Measurements from ENCODE around the gene TMBIM1. TPM values are rescaled to one million over a fixed set of nuclear protein-coding genes. Genes with fewer than 3 reads are reported as not detected.

Gene TMBIM1
- total RNA-seq, 1 experiment from 2014 or later: 114 TPM

- in situ Hi-C loops (cut with HindIII; ENCODE audit: low pct_unique_long_range_greater_than_20kb, low sequenced_read_pairs) (no loop called here), intact Hi-C loops (cut with micrococcal nuclease; ENCODE audit: unreplicated experiment) (loop anchor here (10.0 kb wide), 1 partner anchor 174 kb away; no protein-coding TSS in a partner anchor)
- Histone ChIP-seq H3K4me3 (ENCODE audit: low read depth in 2 of 2, low read length in 2 of 2) (peak overlapping the region; percentile 69 to 80), H3K27ac (ENCODE audit: low read length) (peak overlapping the region; percentile 88), H3K4me1 (ENCODE audit: control insufficient read depth, insufficient read depth, low read length) (peaks cover 55% of the 10 kb centered on the region), H3K27me3 (ENCODE audit: control insufficient read depth, insufficient read depth, low read length) (no peaks in the 10 kb centered on the region), H3K9me3 (ENCODE audit: control insufficient read depth, insufficient read depth, low read depth, low read length) (no peaks in the 10 kb centered on the region), H3K36me3 (ENCODE audit: control insufficient read depth, insufficient read depth, low read length) (no peaks in the 10 kb centered on the region)
- TF ChIP-seq POLR2AphosphoS5 (IDR thresholded peaks at IDR 0.05; ENCODE audit: low read depth, low read length) (no peak), SIN3A (IDR thresholded peaks at IDR 0.05; ENCODE audit: borderline replicate concordance, insufficient read depth, low read depth, low read length) (no peak), TCF7L2 (IDR thresholded peaks at IDR 0.05; ENCODE audit: low read depth, low read length) (no peak)
- TF ChIP-seq, protein P1, sequence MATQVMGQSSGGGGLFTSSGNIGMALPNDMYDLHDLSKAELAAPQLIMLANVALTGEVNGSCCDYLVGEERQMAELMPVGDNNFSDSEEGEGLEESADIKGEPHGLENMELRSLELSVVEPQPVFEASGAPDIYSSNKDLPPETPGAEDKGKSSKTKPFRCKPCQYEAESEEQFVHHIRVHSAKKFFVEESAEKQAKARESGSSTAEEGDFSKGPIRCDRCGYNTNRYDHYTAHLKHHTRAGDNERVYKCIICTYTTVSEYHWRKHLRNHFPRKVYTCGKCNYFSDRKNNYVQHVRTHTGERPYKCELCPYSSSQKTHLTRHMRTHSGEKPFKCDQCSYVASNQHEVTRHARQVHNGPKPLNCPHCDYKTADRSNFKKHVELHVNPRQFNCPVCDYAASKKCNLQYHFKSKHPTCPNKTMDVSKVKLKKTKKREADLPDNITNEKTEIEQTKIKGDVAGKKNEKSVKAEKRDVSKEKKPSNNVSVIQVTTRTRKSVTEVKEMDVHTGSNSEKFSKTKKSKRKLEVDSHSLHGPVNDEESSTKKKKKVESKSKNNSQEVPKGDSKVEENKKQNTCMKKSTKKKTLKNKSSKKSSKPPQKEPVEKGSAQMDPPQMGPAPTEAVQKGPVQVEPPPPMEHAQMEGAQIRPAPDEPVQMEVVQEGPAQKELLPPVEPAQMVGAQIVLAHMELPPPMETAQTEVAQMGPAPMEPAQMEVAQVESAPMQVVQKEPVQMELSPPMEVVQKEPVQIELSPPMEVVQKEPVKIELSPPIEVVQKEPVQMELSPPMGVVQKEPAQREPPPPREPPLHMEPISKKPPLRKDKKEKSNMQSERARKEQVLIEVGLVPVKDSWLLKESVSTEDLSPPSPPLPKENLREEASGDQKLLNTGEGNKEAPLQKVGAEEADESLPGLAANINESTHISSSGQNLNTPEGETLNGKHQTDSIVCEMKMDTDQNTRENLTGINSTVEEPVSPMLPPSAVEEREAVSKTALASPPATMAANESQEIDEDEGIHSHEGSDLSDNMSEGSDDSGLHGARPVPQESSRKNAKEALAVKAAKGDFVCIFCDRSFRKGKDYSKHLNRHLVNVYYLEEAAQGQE (IDR thresholded peaks at IDR 0.05; ENCODE audit: insufficient read depth in 1 of 2, low read depth in 2 of 2, low read length in 1 of 2): no peak
- TF ChIP-seq, protein P2, sequence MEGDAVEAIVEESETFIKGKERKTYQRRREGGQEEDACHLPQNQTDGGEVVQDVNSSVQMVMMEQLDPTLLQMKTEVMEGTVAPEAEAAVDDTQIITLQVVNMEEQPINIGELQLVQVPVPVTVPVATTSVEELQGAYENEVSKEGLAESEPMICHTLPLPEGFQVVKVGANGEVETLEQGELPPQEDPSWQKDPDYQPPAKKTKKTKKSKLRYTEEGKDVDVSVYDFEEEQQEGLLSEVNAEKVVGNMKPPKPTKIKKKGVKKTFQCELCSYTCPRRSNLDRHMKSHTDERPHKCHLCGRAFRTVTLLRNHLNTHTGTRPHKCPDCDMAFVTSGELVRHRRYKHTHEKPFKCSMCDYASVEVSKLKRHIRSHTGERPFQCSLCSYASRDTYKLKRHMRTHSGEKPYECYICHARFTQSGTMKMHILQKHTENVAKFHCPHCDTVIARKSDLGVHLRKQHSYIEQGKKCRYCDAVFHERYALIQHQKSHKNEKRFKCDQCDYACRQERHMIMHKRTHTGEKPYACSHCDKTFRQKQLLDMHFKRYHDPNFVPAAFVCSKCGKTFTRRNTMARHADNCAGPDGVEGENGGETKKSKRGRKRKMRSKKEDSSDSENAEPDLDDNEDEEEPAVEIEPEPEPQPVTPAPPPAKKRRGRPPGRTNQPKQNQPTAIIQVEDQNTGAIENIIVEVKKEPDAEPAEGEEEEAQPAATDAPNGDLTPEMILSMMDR (IDR thresholded peaks at IDR 0.05): no peak
- no TSS peak for BruUV-seq (replicated peaks)
- ATAC-seq: no peak
- ChIA-PET POLR2A (interaction anchor here (0.6 kb wide), 1 partner anchor 229 kb away, joined by 3 read pairs; no protein-coding TSS in a partner anchor), CTCF (interaction anchor here (0.7 to 1.3 kb wide), 3 partner anchors 20 to 106 kb away, joined by 3 to 7 read pairs (median 3); partner anchors contain the start of genes AAMP and PNKD)
- DNase-seq (ENCODE audit: low read depth, low spot score): no peak
Observed at GRCh38 chr2:218290316-218291261, 1.7 kb downstream of the TMBIM1 start.

DNA sequence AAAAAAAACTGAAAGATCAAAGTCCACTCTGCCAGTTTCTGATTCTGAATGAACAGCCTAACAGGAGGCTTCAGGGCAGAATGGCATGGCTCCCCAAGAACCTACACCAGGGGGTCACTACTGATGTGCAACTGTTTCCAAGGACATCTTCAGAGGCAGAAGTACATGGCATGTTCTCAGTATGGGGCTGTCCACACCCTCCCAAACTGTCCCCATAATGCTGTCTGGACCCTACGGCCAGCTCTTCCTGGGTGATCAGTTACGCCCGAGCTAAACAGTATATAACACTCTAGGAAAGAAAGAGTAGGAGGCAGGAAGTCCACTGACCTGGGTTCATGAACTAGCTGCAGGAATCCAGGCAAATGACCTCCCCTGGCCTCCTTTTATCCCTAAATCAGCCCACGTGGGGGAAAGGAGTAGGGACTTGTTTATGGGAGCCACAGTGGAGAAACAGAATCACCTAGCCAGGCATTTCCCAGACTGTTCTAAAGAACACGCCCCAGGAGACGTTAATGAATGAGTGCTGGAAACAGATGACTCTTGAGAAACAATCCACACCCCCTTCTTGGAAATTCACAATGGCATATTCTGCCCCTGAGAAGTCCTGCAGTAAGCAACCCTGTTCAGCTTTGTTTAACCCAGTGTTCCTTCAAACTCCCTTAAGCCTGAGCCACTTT, 2.5 kb downstream of the TMBIM1 start:
- DNase-seq (ENCODE audit: low read depth, low spot score): no peak
- no peaks in the 10 kb centered on the region for H3K36me3 ChIP-seq (ENCODE audit: control insufficient read depth, insufficient read depth, low read length)
- no peaks in the 10 kb centered on the region for H3K27me3 ChIP-seq (ENCODE audit: control insufficient read depth, insufficient read depth, low read length)
- peaks cover 56% of the 10 kb centered on the region for H3K4me1 ChIP-seq (ENCODE audit: control insufficient read depth, insufficient read depth, low read length)
- in situ Hi-C loops (cut with HindIII; ENCODE audit: low pct_unique_long_range_greater_than_20kb, low sequenced_read_pairs) (no loop called here), intact Hi-C loops (cut with micrococcal nuclease; ENCODE audit: unreplicated experiment) (loop anchor here (10.0 kb wide), 1 partner anchor 175 kb away; no protein-coding TSS in a partner anchor)
- ATAC-seq: no peak
- H3K27ac ChIP-seq (ENCODE audit: low read length): peak overlapping the region; percentile 88
- H3K9me3 ChIP-seq (ENCODE audit: control insufficient read depth, insufficient read depth, low read depth, low read length): no peaks in the 10 kb centered on the region
- ChIA-PET POLR2A (no interaction called here), CTCF (interaction anchor here (0.5 to 1.3 kb wide), 4 partner anchors 20 to 1356 kb away, joined by 3 to 12 read pairs (median 4); partner anchors contain the start of genes AAMP and PNKD)
- TF ChIP-seq, protein P1 (IDR thresholded peaks at IDR 0.05; ENCODE audit: insufficient read depth in 1 of 2, low read depth in 2 of 2, low read length in 1 of 2): no peak
- no peak for TF ChIP-seq TCF7L2 (IDR thresholded peaks at IDR 0.05; ENCODE audit: low read depth, low read length)
- TF ChIP-seq POLR2AphosphoS5 (IDR thresholded peaks at IDR 0.05; ENCODE audit: low read depth, low read length): no peak
- no peak for TF ChIP-seq SIN3A (IDR thresholded peaks at IDR 0.05; ENCODE audit: borderline replicate concordance, insufficient read depth, low read depth, low read length)
- TF ChIP-seq, protein P2 (IDR thresholded peaks at IDR 0.05): no peak
- TSS peak; percentile 47 for BruUV-seq (replicated peaks)
- peak overlapping the region in 1 of 2 experiments; percentile 80; a peak in 2 of 4 replicates for H3K4me3 ChIP-seq (ENCODE audit: low read depth in 2 of 2, low read length in 2 of 2)
